Astrocyte of the spinal cord (primary cell): Measurements from ENCODE around the gene GARNL3.

Experiments used
- DNase-seq: peaks from one replicate; pipeline ENCODE4 v3.0.0; 2011; ENCODE audit warnings: low read depth, low spot score
- H3K4me3 ChIP-seq: 2 replicates; pipeline ENCODE4 v1.5.1; 2011; ENCODE audit warnings: low read depth, mild to moderate bottlenecking, low read length, moderate library complexity
- in situ Hi-C: cut with HindIII; loops from 2 replicates; pipeline ENCODE4 v1.10.0; 2017; ENCODE audit warnings: low sequenced_read_pairs
- TF ChIP-seq, protein P1 (sequence below): IDR thresholded peaks from 2 replicates; pipeline ENCODE4 v1.5.1; 2012; ENCODE audit warnings: low read depth, mild to moderate bottlenecking, low read length, inconsistent platforms

Gene GARNL3

DNA sequence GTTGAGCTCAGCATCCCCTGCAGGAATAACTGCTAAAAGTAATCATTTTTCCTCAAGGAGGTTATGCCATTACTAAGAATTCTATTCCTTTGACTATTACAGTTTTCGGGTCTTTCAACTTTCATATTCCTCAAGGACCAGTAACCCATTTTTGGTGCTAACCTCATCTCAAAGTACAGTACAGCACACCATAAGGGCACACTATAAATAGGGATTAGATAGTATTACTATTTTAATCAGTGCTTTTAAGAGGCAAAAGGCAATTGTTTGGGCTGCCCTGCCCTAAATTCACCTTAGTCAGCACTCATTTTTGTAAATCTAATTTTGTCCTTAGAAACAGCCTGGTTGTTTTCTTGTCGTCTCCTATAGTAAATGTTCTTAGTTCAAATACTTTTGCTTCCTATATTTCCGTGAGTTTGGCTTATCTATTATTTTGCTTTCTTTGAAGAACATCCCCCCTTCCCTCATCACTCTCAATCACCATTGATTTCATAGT lies 13.6 kb upstream of the GARNL3 start:
- TF ChIP-seq, protein P1, sequence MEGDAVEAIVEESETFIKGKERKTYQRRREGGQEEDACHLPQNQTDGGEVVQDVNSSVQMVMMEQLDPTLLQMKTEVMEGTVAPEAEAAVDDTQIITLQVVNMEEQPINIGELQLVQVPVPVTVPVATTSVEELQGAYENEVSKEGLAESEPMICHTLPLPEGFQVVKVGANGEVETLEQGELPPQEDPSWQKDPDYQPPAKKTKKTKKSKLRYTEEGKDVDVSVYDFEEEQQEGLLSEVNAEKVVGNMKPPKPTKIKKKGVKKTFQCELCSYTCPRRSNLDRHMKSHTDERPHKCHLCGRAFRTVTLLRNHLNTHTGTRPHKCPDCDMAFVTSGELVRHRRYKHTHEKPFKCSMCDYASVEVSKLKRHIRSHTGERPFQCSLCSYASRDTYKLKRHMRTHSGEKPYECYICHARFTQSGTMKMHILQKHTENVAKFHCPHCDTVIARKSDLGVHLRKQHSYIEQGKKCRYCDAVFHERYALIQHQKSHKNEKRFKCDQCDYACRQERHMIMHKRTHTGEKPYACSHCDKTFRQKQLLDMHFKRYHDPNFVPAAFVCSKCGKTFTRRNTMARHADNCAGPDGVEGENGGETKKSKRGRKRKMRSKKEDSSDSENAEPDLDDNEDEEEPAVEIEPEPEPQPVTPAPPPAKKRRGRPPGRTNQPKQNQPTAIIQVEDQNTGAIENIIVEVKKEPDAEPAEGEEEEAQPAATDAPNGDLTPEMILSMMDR, result no peak
- in situ Hi-C loops, result no loop called here
- no peak overlapping the region for H3K4me3 ChIP-seq
- no peak for DNase-seq

DNA sequence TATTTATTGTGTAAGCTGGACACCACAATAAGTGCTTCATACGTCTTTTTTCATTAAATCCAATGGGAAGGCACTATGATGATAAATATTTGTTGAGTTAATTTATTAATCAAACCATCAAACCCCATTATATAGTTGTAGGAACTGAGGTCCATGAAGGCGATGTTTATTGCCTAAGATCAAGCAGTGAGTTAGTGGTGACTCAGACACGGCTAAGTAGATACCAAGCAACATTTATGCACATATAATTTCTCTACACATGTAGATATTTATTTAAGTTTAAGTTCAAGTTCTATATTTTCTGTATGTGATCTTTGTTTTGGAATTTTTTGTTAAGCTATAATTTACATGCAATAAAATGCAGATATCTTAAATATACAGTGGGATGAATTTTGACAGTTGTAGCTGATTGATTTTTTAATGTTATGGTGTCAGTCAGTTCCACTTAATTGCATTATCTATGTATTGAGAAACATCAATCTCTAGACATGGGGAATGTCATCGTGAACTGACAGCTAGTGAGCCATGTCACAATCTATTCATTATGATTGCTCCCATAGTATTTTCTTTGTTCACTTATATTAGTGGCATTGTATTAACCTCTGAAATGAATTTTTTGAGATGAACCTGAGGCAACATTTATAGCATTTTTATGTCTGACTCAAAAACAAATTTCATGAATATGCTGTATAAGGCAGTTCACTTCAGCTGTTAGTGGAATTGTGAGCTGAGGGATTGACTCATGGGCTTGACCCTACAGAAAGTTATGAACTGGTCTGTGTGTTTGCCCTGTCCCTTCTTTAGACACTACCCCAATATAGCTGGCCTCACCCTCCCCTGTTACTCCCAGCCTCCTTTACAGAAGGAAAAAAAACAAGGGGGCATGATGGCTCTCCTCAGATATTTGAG lies 11.9 kb upstream of the GARNL3 start:
- in situ Hi-C loops, result no loop called here
- no peak overlapping the region for H3K4me3 ChIP-seq
- no peak for DNase-seq
- TF ChIP-seq, protein P1, result no peak

DNA sequence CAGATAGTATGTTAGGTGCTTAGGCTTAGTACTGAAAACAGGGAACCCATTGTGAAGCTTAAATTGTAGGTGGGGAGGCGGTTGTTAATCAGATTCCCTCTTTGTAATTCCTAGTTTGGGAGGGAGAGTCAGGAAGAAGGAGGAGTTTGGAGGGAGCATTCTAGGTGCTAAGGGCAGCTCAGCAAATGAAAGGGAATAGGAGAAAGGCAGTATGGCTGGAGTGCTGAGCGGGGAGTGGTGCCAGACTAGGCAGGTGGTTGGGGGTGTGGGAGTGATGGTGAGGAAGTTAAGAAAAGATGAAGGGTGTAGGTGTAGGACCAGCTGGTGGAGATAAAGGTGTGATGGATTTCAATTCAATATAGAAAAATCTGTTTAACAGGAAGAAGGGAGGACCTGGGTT lies 11.1 kb upstream of the GARNL3 start:
- in situ Hi-C loops, result no loop called here
- no peak overlapping the region for H3K4me3 ChIP-seq
- TF ChIP-seq, protein P1, result no peak
- DNase-seq, result no peak

DNA sequence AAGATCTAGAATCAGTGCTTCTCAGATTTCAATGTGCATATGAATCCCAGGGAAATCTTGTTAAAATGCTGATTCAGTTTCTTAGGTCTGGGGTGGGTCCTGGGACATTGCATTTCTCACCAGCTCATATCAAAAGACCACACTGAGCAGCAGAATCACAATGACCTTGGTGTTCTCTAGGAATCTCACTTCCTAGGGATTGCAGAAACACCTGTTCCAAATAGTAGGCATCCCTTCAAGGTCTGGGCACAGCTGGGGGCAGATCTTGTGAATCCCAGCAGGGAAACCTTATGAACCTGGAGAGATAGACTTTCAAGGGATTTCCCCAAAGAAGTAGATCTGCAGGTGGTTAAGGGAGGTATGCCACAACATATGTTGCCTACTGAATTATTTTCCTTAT lies 8.9 kb upstream of the GARNL3 start:
- in situ Hi-C loops, result no loop called here
- TF ChIP-seq, protein P1, result no peak
- H3K4me3 ChIP-seq, result no peak overlapping the region
- no peak for DNase-seq

DNA sequence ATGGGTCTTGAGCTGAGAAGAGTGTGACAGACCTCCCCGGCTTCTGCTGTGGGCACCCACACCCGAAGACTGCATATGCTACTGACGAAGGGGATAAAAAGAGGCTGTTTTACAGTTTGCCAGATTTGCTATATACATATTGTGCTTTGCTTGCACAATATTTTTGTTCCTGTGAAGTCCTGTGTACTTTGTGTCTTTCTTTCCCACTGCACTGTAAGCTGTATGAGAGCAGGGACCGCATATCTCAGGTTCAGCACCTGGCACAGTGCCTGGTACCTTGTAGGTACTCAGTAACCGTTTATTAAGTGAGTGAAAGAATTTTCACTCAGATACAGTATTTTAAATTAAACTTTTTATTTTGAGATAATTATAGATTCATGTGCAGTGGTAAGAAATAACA lies 8.2 kb upstream of the GARNL3 start:
- TF ChIP-seq, protein P1, result no peak
- no peak for DNase-seq
- in situ Hi-C loops, result no loop called here
- H3K4me3 ChIP-seq, result no peak overlapping the region

DNA sequence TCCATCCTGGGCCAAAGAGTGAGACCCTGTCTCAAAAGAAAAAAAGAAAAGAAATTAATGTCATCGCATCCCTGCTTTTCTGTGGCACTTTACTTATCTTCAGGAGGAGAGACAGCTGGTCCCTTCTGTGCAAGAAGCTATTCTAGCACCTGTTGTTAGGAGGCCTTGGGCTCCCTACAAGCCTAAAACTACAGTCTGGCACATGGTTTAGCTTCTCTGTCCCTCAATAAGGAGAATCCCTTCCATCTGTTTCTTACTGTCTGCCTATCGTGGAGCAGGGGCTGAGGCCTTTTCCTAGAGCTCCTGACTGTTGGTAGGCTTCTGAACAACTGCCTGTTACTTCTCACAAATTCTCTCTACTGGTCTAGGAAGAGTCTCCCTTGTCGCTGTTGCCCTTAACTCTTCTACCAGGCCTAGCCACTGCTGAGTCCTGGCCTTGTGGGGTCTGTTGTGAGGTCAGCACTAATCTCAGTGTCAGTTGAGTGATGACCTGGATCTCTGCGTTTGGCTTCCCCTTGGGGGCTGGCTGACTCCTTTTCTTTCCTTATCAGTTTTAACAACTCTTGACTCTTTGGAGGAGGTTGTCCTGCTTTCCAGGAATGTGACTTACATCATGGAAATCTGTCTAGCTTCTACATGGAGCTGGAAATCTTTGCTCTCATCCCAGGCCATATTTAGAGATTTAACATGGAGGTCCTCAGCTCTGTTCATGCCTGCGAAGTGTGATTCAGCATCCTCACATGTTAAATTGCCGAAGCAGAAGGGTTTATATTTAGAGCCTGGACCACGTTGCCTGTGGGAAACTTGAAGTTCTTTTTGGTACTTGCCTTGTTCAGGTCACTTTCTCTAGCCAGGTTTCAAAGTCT lies 5.7 kb upstream of the GARNL3 start:
- in situ Hi-C loops, result no loop called here
- no peak overlapping the region for H3K4me3 ChIP-seq
- no peak for DNase-seq
- TF ChIP-seq, protein P1, result no peak
